Stimulated activated CD4-positive, alpha-beta T cell treated with anti-CD3 and anti-CD28 coated beads, TNF-alpha, amount 100 ng/mL, for 48 hours (primary cell): Measurements from ENCODE around the gene TANGO2.

Experiments used
- DNase-seq, 3 donors: peaks; one replicate each; pipeline ENCODE4 v3.0.0-alpha.2; 2020; ENCODE audit warnings: low read depth in 3 of 3

Gene TANGO2

DNA sequence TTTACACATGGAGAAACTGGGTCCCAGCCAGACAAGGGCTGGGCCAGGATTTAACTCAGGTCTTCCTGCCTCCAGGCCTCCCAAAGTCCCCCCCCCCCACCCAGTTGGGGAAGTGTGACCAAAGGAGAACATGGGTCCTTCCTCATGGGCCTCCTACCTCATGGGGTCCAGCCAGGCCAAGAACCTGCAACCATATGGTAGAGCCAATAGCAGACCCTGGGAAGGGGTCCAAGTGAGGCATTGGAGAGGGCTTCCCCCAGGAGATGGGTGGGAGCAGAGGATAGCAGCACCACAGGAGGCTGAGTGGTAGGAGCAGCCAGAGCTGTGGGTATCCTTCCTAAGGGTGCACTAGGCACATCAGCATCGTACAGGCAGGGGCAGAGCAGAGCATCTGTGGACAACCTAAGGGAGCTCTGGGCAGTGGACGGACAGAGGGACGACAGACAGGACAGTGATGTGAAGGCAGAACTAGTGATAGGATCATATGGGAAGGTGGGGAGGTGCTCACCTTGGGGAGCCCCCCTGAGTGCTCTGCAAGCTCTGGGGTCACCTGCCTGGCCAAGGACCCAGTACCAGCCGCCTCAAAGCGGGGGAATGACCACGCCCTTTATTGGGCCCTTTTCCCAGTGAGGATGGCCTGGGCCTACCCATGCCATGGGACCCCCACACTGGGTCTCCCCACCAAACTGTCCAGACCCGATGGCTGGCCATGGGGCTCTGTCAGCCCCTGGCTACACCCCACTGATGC, 8.7 kb upstream of the TANGO2 start:
- no peak for DNase-seq

DNA sequence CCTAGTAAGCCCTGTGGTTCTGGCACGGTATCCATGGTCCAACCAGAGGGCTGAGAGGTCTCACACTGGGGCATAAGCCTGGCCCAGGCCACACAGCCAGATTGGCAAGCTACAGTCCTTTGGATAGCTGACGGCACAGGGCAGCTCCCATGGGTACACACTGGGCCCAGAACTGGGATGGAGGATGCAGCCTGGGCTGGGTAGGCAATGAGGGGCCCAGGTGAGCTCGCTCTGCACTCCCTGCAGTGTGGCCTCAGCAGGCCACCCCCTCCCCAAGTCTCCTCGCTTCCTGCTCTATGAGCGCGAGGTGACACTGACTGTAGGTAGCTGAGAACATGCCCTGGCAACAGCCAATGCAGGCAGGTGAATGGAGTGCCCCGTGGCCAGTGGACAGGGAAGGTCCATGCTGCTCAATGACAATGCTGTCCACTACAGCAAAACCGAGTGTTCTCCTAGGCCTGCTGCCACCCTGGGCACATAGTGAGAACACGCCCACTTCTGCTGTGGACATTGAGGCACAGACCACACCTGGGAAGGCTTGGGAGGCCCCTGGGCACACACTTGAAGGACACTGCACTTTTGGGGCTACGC, 8.1 kb upstream of the TANGO2 start:
- DNase-seq: no peak

DNA sequence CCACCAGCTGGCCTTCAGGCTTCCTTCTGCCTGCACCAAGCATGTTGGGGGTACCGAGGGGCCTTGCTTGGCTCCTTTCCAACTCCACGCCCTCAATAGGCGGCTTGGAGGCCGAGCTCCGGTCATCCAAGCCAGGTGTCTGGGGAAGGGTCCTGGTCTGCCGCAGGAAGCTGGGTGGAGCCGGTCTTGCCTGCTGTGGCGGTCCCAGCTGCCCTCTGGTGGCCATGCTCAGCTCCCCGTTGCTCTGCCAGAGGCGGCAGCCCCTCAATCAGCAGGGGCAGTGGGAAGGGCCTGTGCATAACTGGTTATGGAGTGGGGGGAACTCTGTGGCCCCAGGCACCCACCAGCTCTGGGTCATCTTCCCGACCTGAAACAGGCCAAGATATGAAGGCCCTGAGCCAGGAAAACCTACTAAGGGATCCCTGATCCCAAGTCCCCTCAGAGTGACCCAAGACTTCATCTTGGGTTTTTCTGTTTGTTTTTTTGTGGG, 7.5 kb upstream of the TANGO2 start:
- no peak for DNase-seq

DNA sequence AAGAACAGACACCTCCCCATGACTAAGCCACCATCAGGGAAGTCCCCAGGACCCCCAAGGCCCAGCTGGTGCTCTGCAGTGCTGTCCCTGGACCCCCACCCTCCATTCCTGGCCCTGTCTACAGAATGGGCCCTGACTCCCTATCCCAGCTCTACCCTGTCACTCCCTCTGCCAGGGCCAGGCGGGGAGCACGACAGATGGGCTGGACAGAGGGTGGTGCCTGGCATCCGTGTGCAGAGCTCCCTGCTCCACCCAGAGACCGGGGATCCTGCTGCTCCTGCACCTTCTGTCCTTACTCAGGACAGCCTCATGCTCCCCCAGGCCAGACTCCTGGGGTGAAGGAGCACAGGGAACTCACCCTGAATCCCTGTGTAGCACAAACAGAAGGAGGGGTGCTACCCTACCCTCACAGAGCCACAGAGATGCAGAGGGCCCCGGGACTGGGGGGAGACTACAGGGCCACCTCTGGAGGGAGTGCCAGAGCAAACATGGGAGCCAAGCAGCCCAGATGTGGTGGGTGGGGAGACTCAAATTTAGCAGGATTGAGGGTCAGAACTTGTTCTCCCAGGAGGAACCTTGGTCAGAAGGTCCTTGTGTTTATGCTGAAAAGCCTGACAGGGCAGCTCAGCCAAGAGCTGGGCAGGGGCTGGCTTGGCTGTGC, 6.3 kb upstream of the TANGO2 start:
- no peak for DNase-seq

DNA sequence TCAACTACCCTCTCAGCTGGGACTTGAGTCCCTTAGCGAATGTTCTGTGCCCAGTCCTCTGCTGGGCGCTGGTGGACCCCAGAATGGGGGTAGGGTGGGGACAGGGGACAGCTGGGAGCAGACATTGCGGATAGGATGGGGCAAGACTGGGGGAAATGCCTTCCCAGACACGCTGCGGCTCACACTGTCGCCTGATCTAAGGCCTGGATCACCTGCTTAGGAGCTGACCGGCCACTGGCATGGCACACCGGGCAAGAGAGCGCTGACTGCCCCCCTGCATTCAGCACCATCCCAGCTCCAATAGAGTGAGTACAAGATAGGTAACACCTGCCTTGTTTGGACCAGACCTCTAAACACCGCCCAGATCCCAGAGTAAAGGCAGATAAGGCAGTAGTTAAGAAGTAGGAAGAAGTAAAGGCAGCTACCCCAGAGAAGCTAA, 5.7 kb upstream of the TANGO2 start:
- no peak for DNase-seq

DNA sequence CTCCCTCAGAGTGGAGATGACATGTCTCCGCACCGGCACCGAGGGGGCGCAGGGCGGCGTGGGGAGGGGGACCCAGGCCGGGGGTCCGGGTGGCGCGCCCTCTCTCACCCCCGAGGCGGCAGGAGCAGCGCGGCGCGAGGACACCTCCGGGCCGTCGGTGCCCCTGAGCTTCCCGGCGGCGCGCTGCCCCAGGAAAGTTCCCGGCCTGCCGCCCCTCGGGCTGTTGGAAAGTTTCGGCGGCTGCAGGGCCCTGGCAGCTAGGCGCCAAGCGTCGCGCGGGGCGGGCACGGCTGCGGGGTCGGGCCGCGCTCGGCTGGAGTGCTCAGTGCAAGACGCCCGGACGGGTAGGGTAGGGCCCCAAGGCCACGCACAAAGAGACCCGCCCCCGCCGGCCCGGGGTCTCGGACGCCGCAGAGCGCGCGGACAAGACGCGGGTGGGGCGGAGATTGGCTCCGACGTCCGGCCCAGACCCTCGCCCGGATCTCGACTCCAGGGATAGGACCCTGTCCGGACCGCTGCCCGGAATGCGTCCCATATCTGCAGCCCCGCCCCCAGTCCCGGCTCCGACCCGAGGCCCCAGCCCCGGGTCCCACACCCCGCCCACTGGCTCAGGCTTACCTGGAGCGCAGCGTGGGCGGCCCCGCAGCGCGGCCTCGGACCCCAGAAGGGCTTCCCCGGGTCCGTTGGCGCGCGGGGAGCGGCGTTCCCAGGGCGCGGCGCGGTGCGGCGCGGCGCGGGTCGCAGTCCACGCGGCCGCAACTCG, 4.8 kb upstream of the TANGO2 start:
- DNase-seq: peak in 1 of 3 donors; percentile 32

DNA sequence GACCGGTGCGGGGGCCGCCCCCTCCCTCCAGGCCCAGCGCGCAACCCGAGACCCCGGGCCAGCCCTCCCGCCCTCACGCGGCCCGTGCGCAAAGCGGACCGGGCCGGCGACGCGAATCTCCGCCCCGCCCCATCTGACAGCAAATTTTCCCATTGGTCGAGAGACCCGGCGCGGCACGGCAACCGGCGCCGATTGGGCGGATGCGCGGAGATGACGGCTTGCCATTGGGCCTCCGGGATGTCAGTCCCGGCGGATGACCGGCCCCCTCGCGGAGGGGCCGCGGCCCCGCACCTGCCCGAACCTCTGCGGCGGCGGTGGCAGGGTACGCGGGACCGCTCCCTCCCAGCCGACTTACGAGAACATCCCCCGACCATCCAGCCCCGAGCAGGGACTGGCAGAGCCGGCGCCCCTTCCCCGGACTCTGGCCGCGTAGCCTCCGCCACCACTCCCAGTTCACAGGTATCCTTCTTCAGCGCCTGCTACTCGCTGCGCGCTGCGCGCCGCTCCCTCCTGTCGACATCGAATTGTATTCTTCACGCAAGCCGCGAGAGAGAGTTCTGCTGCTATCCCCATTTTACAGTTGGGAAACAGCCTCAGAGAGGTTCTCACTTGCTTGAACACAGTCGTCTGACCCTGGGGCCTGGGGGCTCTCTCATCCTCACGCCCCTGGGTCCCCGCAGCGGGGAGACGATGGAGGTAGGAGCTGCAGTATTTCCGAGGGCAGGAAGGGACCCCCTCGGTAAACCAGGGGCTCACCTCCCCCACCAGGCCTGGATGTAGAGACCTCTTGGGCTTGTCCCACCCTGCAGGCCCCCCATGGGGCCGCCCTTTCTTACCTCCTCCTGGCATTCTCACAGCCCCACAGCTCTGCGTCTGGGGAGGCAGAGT, 3.9 kb upstream of the TANGO2 start, which contains the start of gene ARVCF:
Gene ARVCF, minus strand, starts transcription at position 90 of the 888 bp plus-strand sequence. CDS start 26,029 bp downstream, outside the sequence.
- DNase-seq: peak; percentile 80 to 86 (median 81)

DNA sequence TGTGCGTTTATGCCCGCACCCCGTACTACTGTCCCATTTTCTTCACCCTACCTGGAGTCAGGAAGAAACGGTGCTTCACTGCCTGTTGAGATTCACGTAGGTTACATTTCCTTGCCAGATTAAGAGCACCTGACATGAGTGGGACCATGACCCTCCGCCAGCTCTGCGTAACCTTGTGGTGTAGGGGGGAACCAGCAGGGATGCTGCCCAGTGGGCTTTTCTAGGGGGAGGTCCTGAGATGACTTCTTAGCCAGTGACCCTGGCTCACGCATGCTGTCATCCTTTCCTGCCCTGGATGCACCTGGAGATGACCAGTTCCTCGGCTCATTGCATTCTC, 3.3 kb upstream of the TANGO2 start:
- DNase-seq: no peak

DNA sequence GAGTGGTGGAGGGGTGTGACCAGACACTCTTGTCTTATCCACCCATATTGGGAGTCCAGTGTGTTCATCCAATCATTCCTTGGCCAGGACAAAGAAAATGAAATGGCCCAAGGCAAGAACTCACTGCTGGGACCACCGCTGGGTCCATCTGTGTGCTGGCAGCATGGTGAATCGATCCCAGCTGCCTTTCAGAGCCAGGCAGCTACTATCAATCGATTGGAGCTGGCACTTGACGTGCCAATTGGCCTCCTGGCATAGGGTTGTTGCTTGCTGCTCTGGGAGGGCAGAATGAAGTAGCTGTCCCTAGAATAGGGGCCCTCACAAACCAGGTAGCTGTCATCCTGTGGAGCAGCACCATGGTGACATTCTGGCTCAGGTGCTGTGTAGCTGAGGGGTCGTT, 2.9 kb upstream of the TANGO2 start:
- DNase-seq: no peak

DNA sequence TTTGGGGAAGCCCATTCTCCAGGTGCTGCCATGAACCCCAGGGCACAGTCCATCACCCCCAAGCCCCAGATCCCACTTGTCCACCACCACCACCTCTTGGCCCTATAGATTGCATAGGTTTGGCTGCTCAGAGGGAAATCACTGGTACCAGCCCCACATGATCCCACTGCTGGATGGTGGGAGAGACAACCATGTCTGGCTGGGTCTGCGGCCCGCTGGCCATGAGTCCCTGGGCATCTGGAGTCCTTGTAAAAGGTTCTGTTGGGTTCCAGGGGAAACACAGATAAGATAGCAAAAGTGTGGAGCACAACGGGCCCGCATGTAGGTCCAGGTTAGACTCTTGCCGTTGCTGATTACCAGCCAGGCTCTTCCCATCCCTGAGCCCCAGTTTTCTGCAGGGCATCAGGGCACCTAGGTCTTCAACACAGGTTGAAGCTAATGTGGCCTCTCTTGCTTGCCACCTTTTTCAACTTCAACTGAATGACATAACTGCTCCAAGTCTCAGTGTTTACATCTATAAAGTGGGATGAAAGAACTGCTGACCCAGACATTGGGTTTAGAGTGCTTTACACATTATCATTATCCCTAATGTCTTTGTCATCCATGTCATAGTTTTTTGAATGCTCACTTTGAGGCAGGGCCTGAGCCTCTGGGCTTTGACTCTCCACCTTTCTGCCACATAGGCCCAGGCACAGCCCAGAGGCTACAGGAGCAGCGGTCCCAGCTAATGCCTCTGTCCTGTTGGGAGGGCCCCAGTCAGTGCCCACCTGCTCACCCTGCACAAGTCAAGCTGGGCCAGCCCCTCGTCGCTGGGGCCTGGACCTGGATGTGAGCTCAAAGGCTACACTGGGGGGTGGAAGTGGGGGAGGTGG, 1.0 kb upstream of the TANGO2 start:
- no peak for DNase-seq

DNA sequence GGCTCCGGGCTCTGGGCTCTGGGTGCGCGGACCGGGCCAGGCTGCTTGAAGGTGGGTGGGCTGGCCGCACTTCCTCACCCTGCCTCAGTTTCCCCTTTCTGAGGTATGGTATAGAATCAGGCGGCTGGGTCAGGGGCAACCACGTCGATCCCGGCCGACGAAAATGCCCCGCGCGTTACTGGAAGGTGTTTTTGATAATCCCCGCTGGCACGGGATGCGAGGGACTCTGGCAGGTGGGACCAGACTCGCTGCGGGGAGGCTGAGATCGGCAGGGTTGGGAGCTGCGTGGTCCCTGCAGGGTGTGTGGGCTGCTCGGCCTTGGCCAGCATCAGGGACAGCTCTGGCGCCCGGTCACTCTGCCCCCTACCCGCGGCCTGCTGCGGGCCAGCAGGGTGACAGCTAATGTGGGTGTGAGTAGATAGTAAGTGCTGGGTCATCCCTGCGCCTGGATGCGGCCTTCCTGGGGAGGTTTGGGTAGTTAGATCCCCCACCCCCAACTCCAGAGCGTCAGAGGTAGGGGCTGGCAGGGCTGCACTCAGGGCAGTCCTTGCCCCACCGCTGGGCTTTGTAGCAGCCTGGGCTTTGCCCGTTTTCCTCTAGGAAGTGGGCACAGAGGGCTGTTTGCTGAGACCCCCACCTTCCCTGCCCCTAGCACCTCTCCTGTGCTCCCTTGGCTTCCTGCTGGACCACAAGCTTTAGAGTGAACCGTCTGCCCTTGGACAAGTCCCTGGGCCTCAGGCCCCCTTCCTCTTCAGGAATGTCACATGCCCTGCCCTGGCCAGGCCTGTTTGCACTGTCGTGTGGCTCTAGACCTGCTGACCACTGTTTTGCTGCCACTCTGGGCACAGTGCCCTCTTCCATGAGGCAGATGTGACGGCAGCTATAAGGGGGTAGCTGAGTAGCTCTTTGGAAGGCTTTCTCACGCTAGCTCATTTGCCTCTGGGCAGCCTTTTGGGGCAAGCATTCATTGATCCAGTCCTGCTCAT, 579 bp downstream of the TANGO2 start:
- no peak for DNase-seq

DNA sequence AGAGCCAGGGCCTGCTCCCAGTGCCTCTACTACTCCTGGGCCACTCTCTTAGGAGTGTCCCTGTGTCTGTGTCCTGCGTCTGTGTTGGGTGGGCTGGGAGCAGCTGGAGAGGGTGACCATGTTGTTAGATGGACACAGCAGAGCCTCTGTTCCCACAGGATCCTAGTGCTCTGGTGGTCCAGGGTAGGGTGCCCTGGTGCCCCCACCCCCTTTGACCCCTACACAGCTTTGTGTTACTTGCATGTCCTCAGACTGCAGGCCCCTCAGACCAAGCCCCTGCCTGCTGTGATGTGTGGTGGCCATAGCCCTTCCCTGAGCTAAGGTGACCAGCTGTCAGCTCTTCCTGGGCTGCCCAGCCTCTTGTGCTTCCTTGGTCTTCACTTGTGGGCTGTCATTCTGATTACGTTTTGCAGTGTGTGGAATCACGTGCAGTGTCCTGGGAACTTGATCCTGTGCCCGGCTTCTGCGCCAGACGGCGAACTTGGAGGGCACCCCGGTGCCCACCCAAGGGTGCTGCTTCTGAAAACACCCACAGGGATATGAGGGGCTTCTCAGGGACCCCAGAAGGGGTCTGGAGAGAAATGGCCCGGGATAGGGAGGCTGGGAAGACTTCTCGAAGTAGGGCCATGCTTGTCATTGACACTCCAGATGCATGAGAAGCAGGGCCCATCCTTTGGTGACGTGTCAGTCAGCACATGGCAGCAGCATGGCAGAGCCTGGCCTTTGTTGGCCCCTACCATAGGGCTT, 1.5 kb downstream of the TANGO2 start:
- DNase-seq: no peak

DNA sequence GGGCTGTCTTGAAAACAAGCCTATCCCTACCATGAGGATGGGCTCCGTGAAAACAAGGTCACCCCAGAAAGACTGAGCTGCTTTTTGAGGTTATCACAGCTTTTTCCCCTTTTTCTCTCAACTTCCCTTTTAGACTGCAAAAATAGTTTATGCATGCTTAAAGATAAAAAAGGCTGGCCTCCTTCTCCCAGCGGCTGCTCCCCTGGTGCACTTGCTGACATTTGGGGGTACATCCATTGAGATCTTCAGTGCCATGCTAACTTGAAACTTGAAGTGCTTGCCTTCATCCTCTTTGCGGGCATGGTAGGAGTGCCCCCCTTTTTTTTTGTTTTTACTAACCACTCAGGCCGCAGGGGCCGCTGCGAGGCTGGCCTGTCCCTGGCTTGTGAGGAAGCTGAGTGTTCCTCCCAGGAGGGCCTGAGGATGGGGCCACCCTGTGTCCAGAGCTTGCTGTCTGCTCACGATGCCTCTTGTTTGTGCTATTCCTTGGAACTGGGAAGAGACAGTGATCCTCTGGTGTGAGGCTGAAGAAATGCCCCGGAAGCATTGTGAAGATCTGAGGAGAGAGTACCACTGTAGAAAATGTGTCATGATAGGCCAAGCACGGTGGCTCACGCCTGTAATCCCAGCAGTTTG, 2.2 kb downstream of the TANGO2 start:
- DNase-seq: no peak

DNA sequence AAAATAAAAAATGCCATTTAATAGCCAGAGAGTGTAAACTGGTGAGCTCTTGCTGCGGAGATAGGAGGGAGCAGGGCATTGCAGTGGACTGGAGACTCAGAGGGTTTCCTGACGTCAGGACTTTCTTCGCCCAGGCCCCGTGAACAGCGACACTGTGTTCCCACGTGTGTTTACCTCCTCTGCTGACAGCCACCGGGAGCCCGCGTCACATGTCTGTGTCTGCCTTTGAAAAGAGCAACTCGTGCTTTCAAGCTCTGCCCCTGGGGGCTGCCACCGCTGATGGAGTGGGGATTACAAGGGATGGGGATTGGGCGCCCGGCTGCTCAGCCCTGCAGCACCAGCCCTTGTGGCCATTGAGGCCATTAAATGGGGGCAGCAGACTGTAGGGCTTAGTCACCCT, 3.3 kb downstream of the TANGO2 start:
- DNase-seq: no peak

DNA sequence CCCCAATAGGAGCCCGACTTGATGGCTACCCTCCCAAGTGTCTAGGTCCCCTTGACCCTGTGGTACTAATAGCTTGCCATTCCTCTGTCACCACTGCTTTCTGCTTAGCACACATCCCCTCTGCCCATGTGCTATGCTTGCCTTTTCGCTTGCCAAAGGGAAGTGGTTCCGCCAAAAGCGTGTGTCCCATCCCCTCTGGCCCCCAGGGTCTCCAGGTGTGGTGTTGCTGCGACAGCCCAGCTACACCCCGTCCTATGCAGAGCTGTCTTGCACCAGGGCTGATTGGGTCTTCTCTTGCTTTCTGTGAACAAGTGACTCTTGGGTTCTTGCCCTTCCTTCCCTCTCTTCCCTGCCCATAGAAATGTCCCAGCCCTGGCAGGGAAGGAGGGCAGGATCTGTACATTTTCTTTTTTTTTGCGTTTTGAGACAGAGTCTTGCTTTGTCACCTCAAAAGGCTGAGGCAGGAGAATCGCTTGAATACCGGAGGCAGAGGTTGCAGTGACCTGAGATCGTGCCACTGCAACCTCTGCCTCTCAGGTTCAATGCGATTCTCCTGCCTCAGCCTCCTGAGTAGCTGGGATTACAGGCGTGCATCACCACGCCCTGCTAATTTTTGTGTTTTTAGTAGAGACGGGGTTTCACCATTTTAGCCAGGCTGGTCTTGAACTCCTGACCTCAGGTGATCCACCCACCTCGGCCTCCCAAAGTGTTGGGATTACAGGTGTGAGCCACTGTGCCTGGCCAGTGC, 3.9 kb downstream of the TANGO2 start:
- no peak for DNase-seq

DNA sequence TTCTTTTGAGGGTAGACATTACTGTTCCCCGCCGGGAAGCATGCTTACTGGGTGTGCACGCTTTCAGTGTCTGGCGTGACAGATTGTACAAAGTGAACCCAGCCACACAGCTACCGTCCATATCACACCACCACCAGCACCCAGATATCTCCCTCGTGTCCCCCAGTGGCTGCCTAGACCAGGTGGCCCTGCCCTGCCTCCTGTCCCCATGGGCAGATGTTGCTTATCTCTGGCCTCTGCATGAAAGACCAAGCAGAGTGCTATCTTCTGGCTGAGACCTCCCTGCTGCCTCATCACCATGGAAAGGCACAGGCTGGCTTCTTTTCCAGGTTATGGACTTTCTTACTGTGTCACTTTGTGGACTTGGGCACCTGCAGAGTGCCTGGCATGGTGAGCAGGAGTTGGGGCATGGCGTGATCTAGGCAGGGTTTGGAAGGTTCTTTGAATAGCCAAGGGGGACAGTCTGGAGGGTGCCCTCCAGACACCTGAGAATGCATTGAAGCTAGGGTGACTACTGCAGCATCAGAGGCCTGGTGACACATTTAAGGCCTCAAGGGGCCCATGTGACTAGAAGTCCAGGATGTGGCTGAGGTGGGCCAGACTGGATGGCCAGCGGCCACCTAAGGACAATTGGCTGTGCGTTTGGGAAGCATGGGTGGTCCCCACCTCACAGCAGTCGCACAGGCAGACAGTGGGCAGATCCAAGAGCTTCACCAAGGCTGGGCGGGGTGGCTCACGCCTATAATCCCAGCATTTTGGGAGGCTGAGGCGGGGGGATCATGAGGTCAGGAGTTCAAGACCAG, 4.7 kb downstream of the TANGO2 start:
- DNase-seq: no peak
